ENCODE results near the gene TMEM42. TPM values are rescaled to one million over a fixed set of nuclear protein-coding genes. Genes with fewer than 3 reads are reported as not detected.

Gene TMEM42
- total RNA-seq, 1 experiment from 2014 or later, result 12.7 TPM

GRCh38 chr3:44899683-44900367 lies 38.1 kb downstream of the TMEM42 start:
- no TSS peak for BruUV-seq (replicated peaks)
- in situ Hi-C loops (cut with HindIII; ENCODE audit: low pct_unique_long_range_greater_than_20kb, low sequenced_read_pairs), result no loop called here
- CTCF ChIA-PET, result no interaction called here

GRCh38 chr3:44902628-44903027 lies 40.9 kb downstream of the TMEM42 start:
- no peak overlapping the region for H3K27ac ChIP-seq (ENCODE audit: low read length)
- H3K4me1 ChIP-seq (ENCODE audit: control insufficient read depth, insufficient read depth, low read length), result no peaks in the 10 kb centered on the region
- ATAC-seq (no peak), DNase-seq (ENCODE audit: low read depth, low spot score) (no peak)
- ChIA-PET CTCF (no interaction called here), POLR2A (no interaction called here)
- TF ChIP-seq CTCF (IDR thresholded peaks at IDR 0.05), result no peak
- no peak for TF ChIP-seq REST (IDR thresholded peaks at IDR 0.05; ENCODE audit: insufficient read depth in 1 of 2, low read depth in 2 of 2, low read length in 1 of 2)
- TF ChIP-seq POLR2AphosphoS5 (IDR thresholded peaks at IDR 0.05; ENCODE audit: low read depth, low read length), result no peak
- no peak for TF ChIP-seq TCF7L2 (IDR thresholded peaks at IDR 0.05; ENCODE audit: low read depth, low read length)
- no peak for TF ChIP-seq SIN3A (IDR thresholded peaks at IDR 0.05; ENCODE audit: borderline replicate concordance, insufficient read depth, low read depth, low read length)
- no peaks in the 10 kb centered on the region for H3K27me3 ChIP-seq (ENCODE audit: control insufficient read depth, insufficient read depth, low read length)
- no TSS peak for BruUV-seq (replicated peaks)
- H3K4me3 ChIP-seq (ENCODE audit: low read depth in 2 of 2, low read length in 2 of 2), result no peak overlapping the region
- in situ Hi-C loops (cut with HindIII; ENCODE audit: low pct_unique_long_range_greater_than_20kb, low sequenced_read_pairs) (no loop called here), intact Hi-C loops (cut with micrococcal nuclease; ENCODE audit: unreplicated experiment) (no loop called here)
- no peaks in the 10 kb centered on the region for H3K36me3 ChIP-seq (ENCODE audit: control insufficient read depth, insufficient read depth, low read length)
- H3K9me3 ChIP-seq (ENCODE audit: control insufficient read depth, insufficient read depth, low read depth, low read length), result no peaks in the 10 kb centered on the region

More at GRCh38 chr3:44899683-44900367, 38.1 kb downstream of the TMEM42 start:
- no peak for TF ChIP-seq TCF7L2 (IDR thresholded peaks at IDR 0.05; ENCODE audit: low read depth, low read length)
- no peak for TF ChIP-seq POLR2AphosphoS5 (IDR thresholded peaks at IDR 0.05; ENCODE audit: low read depth, low read length)
- no peak for TF ChIP-seq CTCF (IDR thresholded peaks at IDR 0.05)
- TF ChIP-seq REST (IDR thresholded peaks at IDR 0.05; ENCODE audit: insufficient read depth in 1 of 2, low read depth in 2 of 2, low read length in 1 of 2), result no peak
- no peak for TF ChIP-seq SIN3A (IDR thresholded peaks at IDR 0.05; ENCODE audit: borderline replicate concordance, insufficient read depth, low read depth, low read length)
- Histone ChIP-seq H3K27ac (ENCODE audit: low read length) (no peak overlapping the region), H3K36me3 (ENCODE audit: control insufficient read depth, insufficient read depth, low read length) (no peaks in the 10 kb centered on the region), H3K27me3 (ENCODE audit: control insufficient read depth, insufficient read depth, low read length) (no peaks in the 10 kb centered on the region), H3K9me3 (ENCODE audit: control insufficient read depth, insufficient read depth, low read depth, low read length) (no peaks in the 10 kb centered on the region), H3K4me1 (ENCODE audit: control insufficient read depth, insufficient read depth, low read length) (no peaks in the 10 kb centered on the region), H3K4me3 (ENCODE audit: low read depth in 2 of 2, low read length in 2 of 2) (no peak overlapping the region)
- ATAC-seq, result no peak; the same call in 1 of the 2 replicates
- no peak for DNase-seq (ENCODE audit: low read depth, low spot score)
- intact Hi-C loops (cut with micrococcal nuclease; ENCODE audit: unreplicated experiment), result no loop called here
- POLR2A ChIA-PET, result no interaction called here
